Keratinocyte (primary cell): ENCODE data around the gene NDUFV1. TPM values are rescaled to one million over a fixed set of nuclear protein-coding genes. Genes with fewer than 3 reads are reported as not detected.

Source experiments
- DNase-seq: peaks from one replicate; pipeline ENCODE4 v3.0.0-alpha.2; 2011; ENCODE audit warnings: low read depth, missing footprints, low spot score
- FAIRE-seq: peaks from 2 replicates; lab custom pipeline; 2011; peaks lifted over from hg19 to GRCh38; lab: Jason Lieb, UNC
- H2AFZ ChIP-seq: 2 replicates; pipeline ENCODE4 v1.6.0; 2012; ENCODE audit warnings: low read length, control low read depth, inconsistent platforms; ENCODE audit not compliant: control insufficient read depth
- H3K27ac ChIP-seq: 2 replicates; pipeline ENCODE4 v1.5.1; 2011; ENCODE audit warnings: low read length; ENCODE audit not compliant: control insufficient read depth, insufficient read depth
- H3K27me3 ChIP-seq: 3 replicates; pipeline ENCODE4 v1.6.0; 2011; ENCODE audit warnings: low read length; ENCODE audit not compliant: control insufficient read depth, insufficient read depth; ENCODE audit errors: extremely low read depth
- H3K36me3 ChIP-seq, 2 experiments: 2 replicates in 1 of 2; 3 replicates in 1 of 2; pipeline ENCODE4 v1.5.1; 2011; ENCODE audit warnings: low read length in 2 of 2, mild to moderate bottlenecking in 1 of 2; ENCODE audit not compliant: control insufficient read depth in 2 of 2, insufficient read depth in 2 of 2; ENCODE audit errors: extremely low read depth in 1 of 2
- H3K4me1 ChIP-seq: 3 replicates; pipeline ENCODE4 v1.5.1; 2011; ENCODE audit warnings: low read length; ENCODE audit not compliant: control insufficient read depth, insufficient read depth; ENCODE audit errors: extremely low read depth
- H3K4me2 ChIP-seq: 3 replicates; pipeline ENCODE4 v1.6.0; 2011; ENCODE audit warnings: low read depth, low read length; ENCODE audit not compliant: control insufficient read depth, insufficient read depth; ENCODE audit errors: extremely low read depth
- H3K4me3 ChIP-seq, 3 experiments: fragments of 200-600 bp in 1 of 3; sonication (generic) in 1 of 3; 2 replicates in 2 of 3; 3 replicates in 1 of 3; pipeline ENCODE4 v1.5.1; 2011 to 2016; ENCODE audit warnings: low read length in 3 of 3, mild to moderate bottlenecking in 3 of 3, control low read depth in 2 of 3, inconsistent platforms in 1 of 3, low read depth in 1 of 3, mixed read lengths in 1 of 3, mixed run types in 1 of 3, moderate library complexity in 1 of 3; ENCODE audit not compliant: control insufficient read depth in 2 of 3, insufficient read depth in 2 of 3; ENCODE audit errors: extremely low read depth in 1 of 3
- H3K79me2 ChIP-seq: 2 replicates; pipeline ENCODE4 v1.6.0; 2012; ENCODE audit warnings: low read length; ENCODE audit not compliant: control insufficient read depth, insufficient read depth
- H3K9ac ChIP-seq: 3 replicates; pipeline ENCODE4 v1.6.0; 2011; ENCODE audit warnings: low read length; ENCODE audit not compliant: control insufficient read depth, insufficient read depth; ENCODE audit errors: extremely low read depth
- H3K9me1 ChIP-seq: 3 replicates; pipeline ENCODE4 v1.6.0; 2011; ENCODE audit warnings: low read length; ENCODE audit not compliant: control insufficient read depth, insufficient read depth; ENCODE audit errors: extremely low read depth
- H3K9me3 ChIP-seq: 2 replicates; pipeline ENCODE4 v1.5.1; 2012; ENCODE audit warnings: low read depth, low read length; ENCODE audit not compliant: control insufficient read depth
- H4K20me1 ChIP-seq: 3 replicates; pipeline ENCODE4 v1.6.0; 2011; ENCODE audit warnings: low read length; ENCODE audit not compliant: control insufficient read depth, insufficient read depth; ENCODE audit errors: extremely low read depth
- EZH2 ChIP-seq: IDR thresholded peaks from one replicate; pipeline ENCODE4 v1.6.1; 2012; ENCODE audit warnings: inconsistent platforms, mild to moderate bottlenecking, low read length, moderate library complexity
- dilution Hi-C: fragments of 300-500 bp; cut with MboI; formaldehyde crosslinking; loops from one replicate; pipeline ENCODE4 v1.7.0; 2020; ENCODE audit warnings: low sequenced_read_pairs; ENCODE audit not compliant: extremely low pct_ligation_motif_present
- polyA plus RNA-seq, 5 experiments: library from polyadenylated mRNA; depleted of rRNA in 3 of 5; stranded (reverse) in 3 of 5; stranded (forward) in 1 of 5; unstranded in 1 of 5; fragments of >200 nt; gene quantifications; 1 replicate in 1 of 5; 2 replicates in 3 of 5; 3 replicates in 1 of 5; pipeline versions ENCODE4 v1.2.1 to v1.2.3, GENCODE V29; 2011 to 2012; ENCODE audit warnings: missing spikeins in 2 of 5, low read depth in 1 of 5, low replicate concordance in 1 of 5
- TF ChIP-seq, protein P1 (sequence below), 3 experiments: IDR thresholded peaks in 1 of 3; conservative IDR thresholded peaks in 1 of 3; optimal IDR thresholded peaks in 1 of 3; 2 replicates in 2 of 3; 3 replicates in 1 of 3; pipeline versions ENCODE3 to v1.5.1; 2011; ENCODE audit warnings: low read length in 3 of 3, mild to moderate bottlenecking in 3 of 3, moderate library complexity in 2 of 3, control low read depth in 1 of 3, inconsistent platforms in 1 of 3; ENCODE audit not compliant: insufficient read depth in 2 of 3; ENCODE audit errors: extremely low read depth in 1 of 3

NDUFV1 gene
- polyA plus RNA-seq, 1 donor (not counting 4 experiments of a cell fraction or from before 2014, with no cell fraction given), result 102 TPM

- dilution Hi-C loops, result no loop called here
- no peaks in the 10 kb centered on the region for H4K20me1 ChIP-seq
- DNase-seq, result no peak
Observed at GRCh38 chr11:67651976-67652781, 45.4 kb downstream of the NDUFV1 start.

GRCh38 chr11:67652965-67653845 is 46.5 kb downstream of the NDUFV1 start:
- Histone ChIP-seq H3K4me1 (peaks cover 22% of the 10 kb centered on the region), H3K9me3 (no peaks in the 10 kb centered on the region), H2AFZ (no peak overlapping the region), H3K79me2 (no peaks in the 10 kb centered on the region), H3K36me3 (no peaks in the 10 kb centered on the region), H3K9me1 (no peaks in the 10 kb centered on the region), H3K4me3 (no peak overlapping the region), H3K27ac (no peak overlapping the region), H4K20me1 (no peaks in the 10 kb centered on the region), H3K27me3 (no peaks in the 10 kb centered on the region), H3K9ac (no peak overlapping the region), H3K4me2 (no peak overlapping the region)
- DNase-seq (no peak), FAIRE-seq (no peak)
- dilution Hi-C loops, result no loop called here
- TF ChIP-seq, protein P1, sequence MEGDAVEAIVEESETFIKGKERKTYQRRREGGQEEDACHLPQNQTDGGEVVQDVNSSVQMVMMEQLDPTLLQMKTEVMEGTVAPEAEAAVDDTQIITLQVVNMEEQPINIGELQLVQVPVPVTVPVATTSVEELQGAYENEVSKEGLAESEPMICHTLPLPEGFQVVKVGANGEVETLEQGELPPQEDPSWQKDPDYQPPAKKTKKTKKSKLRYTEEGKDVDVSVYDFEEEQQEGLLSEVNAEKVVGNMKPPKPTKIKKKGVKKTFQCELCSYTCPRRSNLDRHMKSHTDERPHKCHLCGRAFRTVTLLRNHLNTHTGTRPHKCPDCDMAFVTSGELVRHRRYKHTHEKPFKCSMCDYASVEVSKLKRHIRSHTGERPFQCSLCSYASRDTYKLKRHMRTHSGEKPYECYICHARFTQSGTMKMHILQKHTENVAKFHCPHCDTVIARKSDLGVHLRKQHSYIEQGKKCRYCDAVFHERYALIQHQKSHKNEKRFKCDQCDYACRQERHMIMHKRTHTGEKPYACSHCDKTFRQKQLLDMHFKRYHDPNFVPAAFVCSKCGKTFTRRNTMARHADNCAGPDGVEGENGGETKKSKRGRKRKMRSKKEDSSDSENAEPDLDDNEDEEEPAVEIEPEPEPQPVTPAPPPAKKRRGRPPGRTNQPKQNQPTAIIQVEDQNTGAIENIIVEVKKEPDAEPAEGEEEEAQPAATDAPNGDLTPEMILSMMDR (optimal IDR thresholded peaks at IDR 0.05 in 1 of 3, IDR thresholded peaks at IDR 0.05 in 1 of 3, conservative IDR thresholded peaks at IDR 0.05 in 1 of 3; ENCODE audit: extremely low read depth in 1 of 3, insufficient read depth in 2 of 3, low read length in 3 of 3), result no peak
- TF ChIP-seq EZH2, result no peak

More at GRCh38 chr11:67651976-67652781, 45.4 kb downstream of the NDUFV1 start:
- TF ChIP-seq, protein P1 (optimal IDR thresholded peaks at IDR 0.05 in 1 of 3, IDR thresholded peaks at IDR 0.05 in 1 of 3, conservative IDR thresholded peaks at IDR 0.05 in 1 of 3; ENCODE audit: extremely low read depth in 1 of 3, insufficient read depth in 2 of 3, low read length in 3 of 3), result no peak
- no peak for TF ChIP-seq EZH2
- Histone ChIP-seq H3K4me1 (peaks cover 15% of the 10 kb centered on the region), H3K36me3 (no peaks in the 10 kb centered on the region), H3K4me3 (no peak overlapping the region), H3K27ac (no peak overlapping the region), H3K4me2 (peak overlapping the region; percentile 2), H3K9ac (no peak overlapping the region), H3K9me3 (no peaks in the 10 kb centered on the region), H2AFZ (no peak overlapping the region), H3K79me2 (no peaks in the 10 kb centered on the region), H3K27me3 (no peaks in the 10 kb centered on the region), H3K9me1 (no peaks in the 10 kb centered on the region)
- peak; percentile 67 for FAIRE-seq
